GM12891 (cell line): ENCODE data around the gene STRN.
"Not testable (repeated sequence)": the region's sequence is repeated elsewhere in the genome, so short reads cannot be mapped to it uniquely, and the experiment has no call there.

ENCODE experiments used
- POLR2A ChIP-seq: IDR thresholded peaks from 2 replicates; pipeline ENCODE4 v1.6.1; 2011; ENCODE audit warnings: low read depth, low read length, control low read depth
- POLR2AphosphoS5 ChIP-seq: IDR thresholded peaks from 2 replicates; pipeline ENCODE4 v1.6.1; 2011; ENCODE audit warnings: low read depth, low read length, control low read depth
- POU2F2 ChIP-seq: IDR thresholded peaks from 2 replicates; pipeline ENCODE4 v1.6.1; 2011; ENCODE audit warnings: low read depth, mild to moderate bottlenecking, control low read depth, low read length, moderate library complexity
- SPI1 ChIP-seq: IDR thresholded peaks from 2 replicates; pipeline ENCODE4 v1.6.1; 2011; ENCODE audit warnings: low read depth, low read length, control low read depth
- TAF1 ChIP-seq: IDR thresholded peaks from 2 replicates; pipeline ENCODE4 v1.6.1; 2011; ENCODE audit warnings: low read depth, low read length, control low read depth

GRCh38 chr2:36999416-36999815, 33.1 kb upstream of the STRN start:
- not testable (repeated sequence) for TF ChIP-seq POLR2A, TAF1, POU2F2, POLR2AphosphoS5, SPI1
